Panc1 (cell line): ENCODE data around the gene TPI1. TPM values are rescaled to one million over a fixed set of nuclear protein-coding genes. Genes with fewer than 3 reads are reported as not detected.

Source experiments
- ATAC-seq: fragments of 200-7000 bp; cut with Tn5 transposase; 2 replicates; pipeline ENCODE4 v1.9.1; 2020; ENCODE audit warnings: mild to moderate bottlenecking, moderate library complexity
- BruUV-seq: library from RNA; stranded (reverse); fragments of 400-500 nt; replicated peaks from 2 replicates; lab custom pipeline; 2021; lab: Mats Ljungman, UMichigan
- CTCF ChIA-PET: fragments of 300-600 bp; sonication (Branson Sonifier 250); formaldehyde crosslinking; loops from one replicate; lab custom pipeline; 2022; ENCODE audit warnings: antibody characterized with exemption; lab: Charles Lee
- POLR2A ChIA-PET: fragments of 300-600 bp; sonication (Branson Sonifier 250); formaldehyde crosslinking; loops from one replicate; lab custom pipeline; 2022; ENCODE audit warnings: antibody characterized with exemption; lab: Charles Lee
- DNase-seq: peaks from one replicate; pipeline ENCODE4 v3.0.0-alpha.2; 2010; ENCODE audit warnings: low read depth, low spot score
- H3K27ac ChIP-seq: 2 replicates; pipeline ENCODE4 v1.5.1; 2011; ENCODE audit warnings: mild to moderate bottlenecking, low read length, inconsistent platforms
- H3K27me3 ChIP-seq: fragments of 200-500 bp; sonication (Bioruptor generic); 2 replicates; pipeline ENCODE4 v1.6.0; 2014; ENCODE audit warnings: low read length, inconsistent platforms; ENCODE audit not compliant: control insufficient read depth, insufficient read depth
- H3K36me3 ChIP-seq: fragments of 200-500 bp; sonication (Bioruptor generic); 2 replicates; pipeline ENCODE4 v1.5.1; 2014; ENCODE audit warnings: inconsistent platforms, mild to moderate bottlenecking, low read length, moderate library complexity; ENCODE audit not compliant: control insufficient read depth, insufficient read depth
- H3K4me1 ChIP-seq: 2 replicates; pipeline ENCODE4 v1.5.1; 2011; ENCODE audit warnings: inconsistent platforms, mild to moderate bottlenecking, low read length, moderate library complexity; ENCODE audit not compliant: control insufficient read depth, insufficient read depth
- H3K4me3 ChIP-seq, 2 experiments: 2 replicates each; pipeline ENCODE4 v1.5.1; 2011 to 2012; ENCODE audit warnings: low read depth in 2 of 2, low read length in 2 of 2, mild to moderate bottlenecking in 2 of 2, inconsistent platforms in 1 of 2, moderate library complexity in 1 of 2
- H3K9me3 ChIP-seq: fragments of 200-500 bp; sonication (Bioruptor generic); 2 replicates; pipeline ENCODE4 v1.5.1; 2014; ENCODE audit warnings: low read depth, mild to moderate bottlenecking, inconsistent platforms, low read length, moderate library complexity; ENCODE audit not compliant: control insufficient read depth, insufficient read depth
- POLR2AphosphoS5 ChIP-seq: IDR thresholded peaks from 2 replicates; pipeline ENCODE4 v1.6.1; 2012; ENCODE audit warnings: mild to moderate bottlenecking, low read depth, low read length, moderate library complexity
- SIN3A ChIP-seq: IDR thresholded peaks from 2 replicates; pipeline ENCODE4 v1.6.1; 2012; ENCODE audit warnings: low read depth, mild to moderate bottlenecking, low read length, moderate library complexity, borderline replicate concordance; ENCODE audit not compliant: insufficient read depth
- TCF7L2 ChIP-seq: IDR thresholded peaks from 2 replicates; pipeline ENCODE4 v1.6.1; 2011; ENCODE audit warnings: mild to moderate bottlenecking, low read depth, low read length, inconsistent platforms
- in situ Hi-C: cut with HindIII; loops from 2 replicates; pipeline ENCODE4 v1.10.0; 2016; ENCODE audit warnings: low sequenced_read_pairs, low pct_unique_long_range_greater_than_20kb
- intact Hi-C: fragments of 100-400 bp; cut with micrococcal nuclease; formaldehyde crosslinking; loops from one replicate; pipeline ENCODE4 v1.10.0; 2022; ENCODE audit not compliant: unreplicated experiment
- total RNA-seq: library from RNA; stranded (reverse); gene quantifications from one replicate; pipeline ENCODE4 v1.2.1, GENCODE V29; 2021; ENCODE audit not compliant: unreplicated experiment
- TF ChIP-seq, protein P1 (sequence below), 2 experiments: IDR thresholded peaks; 2 replicates each; pipeline ENCODE4 v1.6.1; 2011 to 2012; ENCODE audit warnings: low read depth in 2 of 2, control low read depth in 1 of 2, low read length in 1 of 2, mild to moderate bottlenecking in 1 of 2, moderate library complexity in 1 of 2; ENCODE audit not compliant: insufficient read depth in 1 of 2
- TF ChIP-seq, protein P2 (sequence below): fragments of 450-650 bp; IDR thresholded peaks from 2 replicates; pipeline ENCODE4 v1.5.1; 2017; ENCODE audit warnings: mild to moderate bottlenecking

TPI1 gene
- total RNA-seq, 1 experiment from 2014 or later = 693 TPM

DNA sequence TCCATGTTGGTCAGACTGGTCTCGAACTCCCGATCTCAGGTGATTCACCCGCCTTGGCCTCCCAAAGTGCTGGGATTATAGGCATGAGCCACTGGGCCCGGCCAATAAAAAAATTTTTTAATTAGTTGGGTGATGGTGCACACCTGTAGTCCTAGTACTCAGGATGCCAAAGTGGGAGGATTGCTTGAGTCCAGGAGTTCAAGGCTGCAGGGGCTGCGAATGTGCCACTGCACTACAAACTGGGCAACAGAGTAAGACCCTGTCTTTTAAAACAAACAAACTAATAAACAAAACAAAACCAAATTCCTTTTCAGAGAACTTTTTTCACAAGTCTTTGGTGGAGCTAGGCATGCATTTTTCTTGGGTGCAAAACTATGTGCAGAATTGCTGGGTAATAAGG is 15.9 kb downstream of the TPI1 start:
- no peaks in the 10 kb centered on the region for H3K27me3 ChIP-seq
- intact Hi-C loops = no loop called here
- no peaks in the 10 kb centered on the region for H3K4me1 ChIP-seq
- TF ChIP-seq SIN3A (no peak), POLR2AphosphoS5 (no peak), TCF7L2 (no peak)
- TF ChIP-seq, protein P1, sequence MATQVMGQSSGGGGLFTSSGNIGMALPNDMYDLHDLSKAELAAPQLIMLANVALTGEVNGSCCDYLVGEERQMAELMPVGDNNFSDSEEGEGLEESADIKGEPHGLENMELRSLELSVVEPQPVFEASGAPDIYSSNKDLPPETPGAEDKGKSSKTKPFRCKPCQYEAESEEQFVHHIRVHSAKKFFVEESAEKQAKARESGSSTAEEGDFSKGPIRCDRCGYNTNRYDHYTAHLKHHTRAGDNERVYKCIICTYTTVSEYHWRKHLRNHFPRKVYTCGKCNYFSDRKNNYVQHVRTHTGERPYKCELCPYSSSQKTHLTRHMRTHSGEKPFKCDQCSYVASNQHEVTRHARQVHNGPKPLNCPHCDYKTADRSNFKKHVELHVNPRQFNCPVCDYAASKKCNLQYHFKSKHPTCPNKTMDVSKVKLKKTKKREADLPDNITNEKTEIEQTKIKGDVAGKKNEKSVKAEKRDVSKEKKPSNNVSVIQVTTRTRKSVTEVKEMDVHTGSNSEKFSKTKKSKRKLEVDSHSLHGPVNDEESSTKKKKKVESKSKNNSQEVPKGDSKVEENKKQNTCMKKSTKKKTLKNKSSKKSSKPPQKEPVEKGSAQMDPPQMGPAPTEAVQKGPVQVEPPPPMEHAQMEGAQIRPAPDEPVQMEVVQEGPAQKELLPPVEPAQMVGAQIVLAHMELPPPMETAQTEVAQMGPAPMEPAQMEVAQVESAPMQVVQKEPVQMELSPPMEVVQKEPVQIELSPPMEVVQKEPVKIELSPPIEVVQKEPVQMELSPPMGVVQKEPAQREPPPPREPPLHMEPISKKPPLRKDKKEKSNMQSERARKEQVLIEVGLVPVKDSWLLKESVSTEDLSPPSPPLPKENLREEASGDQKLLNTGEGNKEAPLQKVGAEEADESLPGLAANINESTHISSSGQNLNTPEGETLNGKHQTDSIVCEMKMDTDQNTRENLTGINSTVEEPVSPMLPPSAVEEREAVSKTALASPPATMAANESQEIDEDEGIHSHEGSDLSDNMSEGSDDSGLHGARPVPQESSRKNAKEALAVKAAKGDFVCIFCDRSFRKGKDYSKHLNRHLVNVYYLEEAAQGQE (IDR thresholded peaks at IDR 0.05; ENCODE audit: insufficient read depth in 1 of 2, low read depth in 2 of 2, low read length in 1 of 2) = no peak
- TF ChIP-seq, protein P2, sequence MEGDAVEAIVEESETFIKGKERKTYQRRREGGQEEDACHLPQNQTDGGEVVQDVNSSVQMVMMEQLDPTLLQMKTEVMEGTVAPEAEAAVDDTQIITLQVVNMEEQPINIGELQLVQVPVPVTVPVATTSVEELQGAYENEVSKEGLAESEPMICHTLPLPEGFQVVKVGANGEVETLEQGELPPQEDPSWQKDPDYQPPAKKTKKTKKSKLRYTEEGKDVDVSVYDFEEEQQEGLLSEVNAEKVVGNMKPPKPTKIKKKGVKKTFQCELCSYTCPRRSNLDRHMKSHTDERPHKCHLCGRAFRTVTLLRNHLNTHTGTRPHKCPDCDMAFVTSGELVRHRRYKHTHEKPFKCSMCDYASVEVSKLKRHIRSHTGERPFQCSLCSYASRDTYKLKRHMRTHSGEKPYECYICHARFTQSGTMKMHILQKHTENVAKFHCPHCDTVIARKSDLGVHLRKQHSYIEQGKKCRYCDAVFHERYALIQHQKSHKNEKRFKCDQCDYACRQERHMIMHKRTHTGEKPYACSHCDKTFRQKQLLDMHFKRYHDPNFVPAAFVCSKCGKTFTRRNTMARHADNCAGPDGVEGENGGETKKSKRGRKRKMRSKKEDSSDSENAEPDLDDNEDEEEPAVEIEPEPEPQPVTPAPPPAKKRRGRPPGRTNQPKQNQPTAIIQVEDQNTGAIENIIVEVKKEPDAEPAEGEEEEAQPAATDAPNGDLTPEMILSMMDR = no peak
- in situ Hi-C loops = no loop called here
- H3K36me3 ChIP-seq = no peaks in the 10 kb centered on the region
- no peak overlapping the region for H3K27ac ChIP-seq
- DNase-seq = no peak
- H3K4me3 ChIP-seq = no peak overlapping the region
- no TSS peak for BruUV-seq
- H3K9me3 ChIP-seq = no peaks in the 10 kb centered on the region
- POLR2A ChIA-PET = no interaction called here
- CTCF ChIA-PET = interaction anchor here (0.7 kb wide), 1 partner anchor 14 kb away, joined by 3 read pairs; no protein-coding TSS in a partner anchor
- no peak for ATAC-seq

DNA sequence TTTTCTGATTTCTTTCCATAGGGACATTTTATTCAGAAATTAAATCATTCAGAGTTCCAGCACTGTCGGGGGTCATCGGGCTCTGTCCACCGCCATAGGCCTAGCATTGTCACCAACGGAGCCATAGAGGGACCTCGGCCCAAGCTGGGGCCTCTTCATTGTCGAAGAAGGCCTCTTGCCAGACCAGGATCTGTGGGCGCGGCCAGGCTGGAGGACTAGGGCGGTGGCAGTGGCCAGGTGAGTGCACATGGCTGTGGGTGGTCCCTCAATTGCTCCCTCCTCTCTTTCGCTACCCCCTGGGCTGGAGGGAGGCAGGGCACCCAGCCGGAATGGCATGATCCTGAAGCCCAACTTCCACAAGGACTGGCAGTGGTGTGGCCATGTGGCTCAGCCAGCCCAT is 16.4 kb downstream of the TPI1 start:
- Histone ChIP-seq H3K36me3 (no peaks in the 10 kb centered on the region), H3K4me1 (no peaks in the 10 kb centered on the region), H3K9me3 (no peaks in the 10 kb centered on the region), H3K27ac (no peak overlapping the region), H3K4me3 (no peak overlapping the region), H3K27me3 (no peaks in the 10 kb centered on the region)
- ATAC-seq = no peak
- no peak for TF ChIP-seq SIN3A
- TF ChIP-seq POLR2AphosphoS5 = no peak
- TF ChIP-seq, protein P1 (IDR thresholded peaks at IDR 0.05; ENCODE audit: insufficient read depth in 1 of 2, low read depth in 2 of 2, low read length in 1 of 2) = no peak
- no peak for TF ChIP-seq TCF7L2
- TF ChIP-seq, protein P2 = no peak
- POLR2A ChIA-PET = no interaction called here
- in situ Hi-C loops = no loop called here
- DNase-seq = no peak
- intact Hi-C loops = no loop called here
- no TSS peak for BruUV-seq
- CTCF ChIA-PET = no interaction called here
